Measurements from ENCODE around the gene ACTR1B. TPM values are rescaled to one million over a fixed set of nuclear protein-coding genes. Genes with fewer than 3 reads are reported as not detected.
A peak's percentile ranks its signal among the peaks of the same experiment; 100 is the strongest.

Gene ACTR1B
- total RNA-seq, 4 donors from 2014 or later, result 33.2 to 91.2 (median 69.3) TPM

DNA sequence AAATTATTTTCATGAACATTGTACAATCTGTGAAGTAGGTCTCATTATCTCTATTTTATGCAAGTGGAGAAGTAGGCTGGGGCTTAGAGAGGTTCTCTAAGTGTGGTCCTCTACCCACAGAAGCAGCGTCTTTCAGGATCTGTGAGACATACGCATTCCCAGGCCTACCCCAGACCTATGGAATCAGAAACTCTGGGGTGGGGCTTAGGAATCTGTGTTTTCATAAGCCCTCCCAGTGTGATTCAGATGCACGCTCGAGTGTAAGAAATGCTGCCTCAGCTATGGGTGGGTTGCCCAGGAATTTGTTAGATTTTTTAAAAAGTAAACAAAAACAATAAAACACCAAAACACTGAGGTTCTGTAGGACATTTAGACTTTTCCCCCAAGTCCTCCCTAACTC is 34.7 kb upstream of the ACTR1B start:
- H3K4me3 ChIP-seq, result no peak overlapping the region
- no peaks in the 10 kb centered on the region for H3K36me3 ChIP-seq
- DNase-seq, result no peak
- H3K27ac ChIP-seq, result no peak overlapping the region
- TF ChIP-seq, protein P1, sequence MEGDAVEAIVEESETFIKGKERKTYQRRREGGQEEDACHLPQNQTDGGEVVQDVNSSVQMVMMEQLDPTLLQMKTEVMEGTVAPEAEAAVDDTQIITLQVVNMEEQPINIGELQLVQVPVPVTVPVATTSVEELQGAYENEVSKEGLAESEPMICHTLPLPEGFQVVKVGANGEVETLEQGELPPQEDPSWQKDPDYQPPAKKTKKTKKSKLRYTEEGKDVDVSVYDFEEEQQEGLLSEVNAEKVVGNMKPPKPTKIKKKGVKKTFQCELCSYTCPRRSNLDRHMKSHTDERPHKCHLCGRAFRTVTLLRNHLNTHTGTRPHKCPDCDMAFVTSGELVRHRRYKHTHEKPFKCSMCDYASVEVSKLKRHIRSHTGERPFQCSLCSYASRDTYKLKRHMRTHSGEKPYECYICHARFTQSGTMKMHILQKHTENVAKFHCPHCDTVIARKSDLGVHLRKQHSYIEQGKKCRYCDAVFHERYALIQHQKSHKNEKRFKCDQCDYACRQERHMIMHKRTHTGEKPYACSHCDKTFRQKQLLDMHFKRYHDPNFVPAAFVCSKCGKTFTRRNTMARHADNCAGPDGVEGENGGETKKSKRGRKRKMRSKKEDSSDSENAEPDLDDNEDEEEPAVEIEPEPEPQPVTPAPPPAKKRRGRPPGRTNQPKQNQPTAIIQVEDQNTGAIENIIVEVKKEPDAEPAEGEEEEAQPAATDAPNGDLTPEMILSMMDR (IDR thresholded peaks at IDR 0.05), result no peak
- TF ChIP-seq POLR2A (IDR thresholded peaks at IDR 0.05), result no peak
- intact Hi-C loops (cut with DNase I; ENCODE audit: low total_unique reads), result no loop called here
- no peaks in the 10 kb centered on the region for H3K4me1 ChIP-seq
- H3K9me3 ChIP-seq, result no peaks in the 10 kb centered on the region
- no peaks in the 10 kb centered on the region for H3K27me3 ChIP-seq

DNA sequence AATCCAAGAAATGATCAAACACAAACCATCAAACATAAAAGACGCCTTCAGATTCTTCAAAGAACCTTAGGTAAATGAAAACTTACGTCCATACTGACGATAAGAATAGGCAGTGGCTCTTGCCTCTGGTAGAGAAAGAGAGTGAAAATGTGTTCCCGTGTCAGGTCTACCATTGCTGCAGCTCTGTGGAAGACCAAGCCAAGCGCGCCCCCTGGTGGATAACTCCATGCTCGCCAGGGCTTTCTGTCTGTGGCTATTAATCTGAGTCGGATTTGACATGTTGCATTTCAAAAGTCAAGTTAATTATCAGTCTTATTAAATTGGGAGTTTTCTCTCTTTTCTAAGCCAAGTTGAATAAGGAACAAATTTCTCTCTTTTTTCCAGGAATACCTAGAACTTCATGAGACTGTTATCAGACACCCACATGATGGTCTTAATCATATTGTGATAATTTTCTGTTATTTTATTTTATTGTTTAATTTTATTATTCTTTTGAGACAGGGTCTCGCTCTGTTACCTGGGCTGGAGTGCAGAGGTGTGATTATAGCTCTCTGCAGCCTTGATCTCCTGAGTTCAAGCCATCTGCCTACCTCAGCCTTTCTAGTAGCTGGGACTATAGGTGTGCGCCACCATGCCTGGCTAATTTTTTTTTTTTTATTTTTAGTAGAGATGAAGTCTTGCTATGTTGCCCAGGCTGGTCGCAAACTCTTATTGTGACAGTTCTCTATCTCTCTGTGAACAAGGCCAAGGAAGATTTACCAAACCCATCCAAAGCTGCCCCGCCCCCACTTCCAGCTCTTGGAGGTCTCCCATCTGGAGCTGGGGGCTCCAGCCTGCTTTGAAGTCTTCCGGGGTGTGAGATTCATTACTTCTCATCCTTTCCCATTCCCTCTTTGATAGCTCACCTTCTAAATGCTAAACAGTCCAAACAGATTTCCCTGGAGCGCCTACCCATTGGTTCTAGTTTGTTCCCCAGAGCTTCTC is 33.7 kb upstream of the ACTR1B start:
- intact Hi-C loops (cut with DNase I; ENCODE audit: low total_unique reads), result no loop called here
- Histone ChIP-seq H3K27me3 (no peaks in the 10 kb centered on the region), H3K36me3 (no peaks in the 10 kb centered on the region), H3K27ac (peak overlapping the region in 1 of 2 donors; percentile 25), H3K4me3 (no peak overlapping the region), H3K9me3 (no peaks in the 10 kb centered on the region), H3K4me1 (no peaks in the 10 kb centered on the region)
- DNase-seq, result peak; percentile 86 to 89
- TF ChIP-seq, protein P1 (IDR thresholded peaks at IDR 0.05), result peak; percentile 92 to 98 (median 94)
- TF ChIP-seq POLR2A (IDR thresholded peaks at IDR 0.05), result no peak

DNA sequence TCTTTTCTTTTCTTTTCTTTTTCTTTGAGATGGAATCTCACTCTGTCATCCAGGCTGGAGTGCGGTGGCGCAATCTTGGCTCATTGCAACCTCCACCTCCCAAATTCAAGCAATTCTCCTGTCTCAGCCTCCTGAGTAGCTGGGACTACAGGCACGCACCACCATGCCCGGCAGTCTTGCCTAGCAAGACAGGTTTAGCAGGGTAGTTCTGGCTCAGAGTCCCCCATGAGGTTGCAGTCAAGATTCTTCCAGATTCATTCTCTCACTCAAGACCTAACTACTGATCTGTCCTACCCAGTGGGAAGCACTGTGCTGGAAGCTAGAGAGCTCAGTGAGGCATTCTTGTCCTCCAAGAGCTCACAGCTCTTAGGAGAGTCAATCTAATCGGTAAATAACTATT is 31.9 kb upstream of the ACTR1B start:
- no peaks in the 10 kb centered on the region for H3K9me3 ChIP-seq
- no peak for TF ChIP-seq POLR2A (IDR thresholded peaks at IDR 0.05)
- TF ChIP-seq, protein P1 (IDR thresholded peaks at IDR 0.05), result no peak
- no peaks in the 10 kb centered on the region for H3K36me3 ChIP-seq
- intact Hi-C loops (cut with DNase I; ENCODE audit: low total_unique reads), result no loop called here
- H3K27ac ChIP-seq, result no peak overlapping the region
- H3K4me3 ChIP-seq, result no peak overlapping the region
- no peaks in the 10 kb centered on the region for H3K4me1 ChIP-seq
- DNase-seq, result no peak
- H3K27me3 ChIP-seq, result no peaks in the 10 kb centered on the region

DNA sequence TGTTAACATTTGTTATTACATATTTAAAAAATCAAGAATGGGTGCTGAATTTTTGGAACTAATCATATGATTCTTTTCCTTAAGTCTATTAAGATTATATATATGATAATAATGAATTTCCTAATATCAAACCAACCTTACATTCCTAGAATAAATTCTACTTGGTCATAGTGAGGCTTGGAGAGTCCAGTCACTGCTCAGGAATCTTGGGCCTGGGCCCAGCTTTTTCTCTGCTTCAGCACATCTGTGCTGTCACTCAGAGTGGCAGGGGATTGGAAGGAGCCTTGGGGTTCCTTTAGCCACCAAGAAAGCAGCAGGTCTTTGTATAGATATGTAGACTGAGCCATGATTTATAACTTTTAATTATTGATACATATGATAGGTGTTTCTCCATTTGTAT is 29.6 kb upstream of the ACTR1B start:
- Histone ChIP-seq H3K9me3 (no peaks in the 10 kb centered on the region), H3K4me1 (no peaks in the 10 kb centered on the region), H3K4me3 (no peak overlapping the region), H3K27ac (no peak overlapping the region), H3K27me3 (no peaks in the 10 kb centered on the region), H3K36me3 (no peaks in the 10 kb centered on the region)
- DNase-seq, result no peak
- intact Hi-C loops (cut with DNase I; ENCODE audit: low total_unique reads), result no loop called here
- TF ChIP-seq POLR2A (IDR thresholded peaks at IDR 0.05), result no peak
- TF ChIP-seq, protein P1 (IDR thresholded peaks at IDR 0.05), result no peak

DNA sequence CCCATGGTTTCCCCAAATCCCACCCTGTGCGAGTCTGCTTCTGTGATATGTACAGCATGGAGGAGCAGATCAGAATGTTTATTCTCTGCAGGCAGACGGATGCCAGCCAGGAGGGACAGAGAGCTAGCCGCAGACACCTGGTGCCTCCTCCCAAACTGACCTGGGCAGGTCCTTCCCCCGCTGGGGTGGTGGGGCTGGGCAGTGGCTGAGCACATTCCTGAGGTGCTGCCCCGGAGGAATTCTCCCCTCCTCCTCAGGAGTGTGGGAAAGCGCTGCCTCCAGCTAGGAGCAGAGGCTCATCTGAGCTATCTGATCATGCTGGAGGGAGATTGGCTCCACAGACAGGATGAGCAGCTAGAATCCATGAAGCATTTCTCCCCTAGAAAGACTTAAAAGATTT is 27.3 kb upstream of the ACTR1B start:
- Histone ChIP-seq H3K27me3 (no peaks in the 10 kb centered on the region), H3K36me3 (no peaks in the 10 kb centered on the region), H3K4me1 (no peaks in the 10 kb centered on the region), H3K27ac (no peak overlapping the region), H3K9me3 (no peaks in the 10 kb centered on the region), H3K4me3 (no peak overlapping the region)
- TF ChIP-seq, protein P1 (IDR thresholded peaks at IDR 0.05), result no peak
- TF ChIP-seq POLR2A (IDR thresholded peaks at IDR 0.05), result no peak
- DNase-seq, result no peak
- intact Hi-C loops (cut with DNase I; ENCODE audit: low total_unique reads), result no loop called here
